GM19043 (cell line): ENCODE data around the gene SPAG5.

Experiments
- ATAC-seq: cut with Tn5 transposase; IDR thresholded peaks from one replicate; pipeline ENCODE4 v1.9.1; 2021; ENCODE audit warnings: low read depth; ENCODE audit not compliant: unreplicated experiment

The SPAG5 gene

GRCh38 chr17:28574526-28574925 is 24.3 kb downstream of the SPAG5 start:
- no peak for ATAC-seq

- ATAC-seq: no peak
Measured at GRCh38 chr17:28573966-28574480, 24.8 kb downstream of the SPAG5 start.

- no peak for ATAC-seq
Measured at GRCh38 chr17:28573521-28573920, 25.3 kb downstream of the SPAG5 start.

- ATAC-seq: no peak
Measured at GRCh38 chr17:28573040-28573380, 25.8 kb downstream of the SPAG5 start.

GRCh38 chr17:28572259-28573039 is 26.4 kb downstream of the SPAG5 start:
- no peak for ATAC-seq

DNA sequence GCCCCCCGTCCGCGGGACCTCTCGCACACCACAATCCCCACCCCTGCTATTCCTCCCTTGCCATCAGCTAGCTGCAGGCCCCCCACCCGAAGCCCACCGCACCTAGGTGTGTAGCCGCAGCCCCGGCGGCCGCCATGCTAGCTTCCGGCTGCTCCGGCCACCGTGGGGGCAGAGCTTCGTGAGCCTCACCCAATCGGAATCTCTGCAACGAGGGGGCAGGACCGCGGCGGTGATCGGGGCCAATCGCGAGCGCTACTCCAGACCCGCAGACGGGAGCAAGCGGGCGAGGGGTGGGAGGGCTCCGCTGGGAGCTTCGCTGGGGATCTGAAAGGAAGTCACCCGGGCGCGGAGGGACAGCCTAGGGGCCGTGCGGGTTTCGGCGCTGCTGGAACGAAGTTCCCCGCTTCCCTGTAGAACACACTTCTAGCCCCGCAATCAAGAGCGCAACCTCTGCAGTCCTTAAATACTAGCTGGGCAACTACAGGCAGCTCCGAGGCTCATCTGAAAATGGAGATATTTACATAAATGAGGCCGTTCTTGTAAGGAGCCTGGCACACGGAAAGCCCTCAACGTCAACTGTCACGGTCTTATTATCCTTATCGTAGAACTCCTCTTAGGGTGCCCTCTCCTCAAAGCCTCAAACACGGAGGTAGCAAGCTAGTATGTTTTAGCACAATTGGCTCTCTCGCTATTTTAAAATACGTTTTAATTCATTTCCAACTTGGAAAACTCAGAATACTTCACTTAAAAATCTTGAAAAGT is 27.3 kb downstream of the SPAG5 start, which contains the start of gene PIGS:
PIGS (minus strand) TSS at position 164 of the 762 bp plus-strand sequence; CDS start at position 136, 28 bp downstream.
- peak; percentile 87 for ATAC-seq

DNA sequence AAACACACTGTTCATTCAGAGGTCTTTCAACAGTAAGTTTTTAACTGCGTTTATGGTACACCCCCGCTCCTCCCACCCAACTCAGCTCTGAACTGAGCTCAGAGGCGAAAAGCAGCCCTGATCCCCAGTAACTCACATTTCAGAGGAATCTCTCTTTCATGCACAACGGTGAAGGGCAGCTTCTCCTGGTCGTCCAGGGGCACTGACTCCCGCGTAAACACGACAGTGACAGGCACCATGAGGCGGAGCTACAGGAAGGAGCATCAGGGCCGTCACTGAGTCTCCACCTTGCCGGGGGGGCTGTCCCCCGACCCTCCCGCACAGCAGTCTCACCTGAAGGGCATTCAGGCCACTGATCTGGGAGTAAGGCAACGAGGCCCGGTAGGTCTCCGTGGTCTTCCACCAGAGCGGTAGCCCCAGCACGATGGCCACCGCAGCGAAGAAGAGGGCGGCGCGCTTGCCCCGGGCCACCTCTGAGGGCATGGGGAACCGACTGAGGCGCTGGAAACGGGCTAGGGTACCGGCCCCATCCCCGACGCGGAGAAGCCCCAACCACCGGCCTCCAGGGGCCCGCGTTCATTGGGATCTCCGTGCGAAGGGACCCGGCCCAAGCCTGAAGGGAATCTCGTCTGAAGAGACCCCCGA is 28.0 kb downstream of the SPAG5 start:
- ATAC-seq: no peak

DNA sequence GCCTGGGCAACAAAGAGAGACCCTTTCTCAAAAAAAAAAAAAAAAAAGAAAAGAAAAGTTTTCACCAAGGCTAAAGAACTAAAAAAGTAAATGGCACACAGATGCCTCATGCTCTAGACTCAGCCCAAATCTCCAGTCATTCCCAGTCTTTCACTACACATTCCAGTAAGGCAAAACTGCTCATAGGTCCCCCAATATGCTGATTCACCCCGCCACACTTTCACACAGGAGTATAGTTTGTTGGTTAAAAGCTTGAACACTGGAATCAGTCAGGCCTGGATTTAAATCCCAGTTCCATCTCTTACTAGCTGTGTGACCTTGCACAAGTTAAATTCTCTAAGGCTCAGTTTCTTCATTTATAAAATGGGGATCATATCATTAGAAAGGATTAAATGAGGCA is 29.4 kb downstream of the SPAG5 start:
- ATAC-seq: no peak

DNA sequence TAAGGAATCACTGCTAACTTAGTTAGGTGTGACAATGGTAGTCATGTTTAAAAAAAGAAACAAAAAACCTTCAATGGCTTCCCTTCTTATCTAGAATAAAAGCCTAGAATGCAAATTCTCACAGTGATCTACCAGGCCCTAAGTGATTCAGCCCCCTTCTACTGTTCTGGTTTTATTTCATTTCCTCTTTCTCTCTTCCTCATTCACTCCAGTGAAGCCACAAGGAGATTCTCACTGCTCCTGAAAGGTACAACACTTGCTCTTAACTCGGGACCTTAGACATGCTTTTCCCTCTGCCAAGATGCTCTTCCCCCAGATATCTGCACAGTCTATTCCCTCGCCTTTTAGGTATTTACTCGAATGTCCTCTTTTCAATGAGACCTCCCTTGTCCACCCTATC is 31.2 kb downstream of the SPAG5 start:
- no peak for ATAC-seq

- ATAC-seq: no peak
Measured at GRCh38 chr17:28563475-28563874, 35.4 kb downstream of the SPAG5 start.

GRCh38 chr17:28555022-28555421 is 43.8 kb downstream of the SPAG5 start:
- no peak for ATAC-seq

DNA sequence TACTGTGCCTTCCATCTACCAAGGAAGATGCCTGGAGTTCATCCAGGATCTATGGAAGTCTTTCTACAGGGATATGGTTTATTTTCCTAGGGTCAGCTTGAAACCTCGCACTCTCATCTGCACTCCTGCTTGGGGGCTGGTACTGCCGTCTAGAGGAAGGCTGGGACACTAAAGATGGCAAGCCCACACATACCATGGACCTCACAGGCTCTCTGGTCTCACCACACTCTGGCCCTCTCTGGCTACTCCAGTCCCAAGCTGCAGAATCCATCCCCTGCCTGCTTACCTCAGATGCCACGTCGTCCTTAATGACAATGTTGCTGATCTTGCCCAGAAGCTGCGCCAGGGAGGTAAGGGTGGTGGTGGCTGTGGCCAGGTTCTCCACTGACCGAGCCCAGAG is 44.3 kb downstream of the SPAG5 start:
- ATAC-seq: no peak

DNA sequence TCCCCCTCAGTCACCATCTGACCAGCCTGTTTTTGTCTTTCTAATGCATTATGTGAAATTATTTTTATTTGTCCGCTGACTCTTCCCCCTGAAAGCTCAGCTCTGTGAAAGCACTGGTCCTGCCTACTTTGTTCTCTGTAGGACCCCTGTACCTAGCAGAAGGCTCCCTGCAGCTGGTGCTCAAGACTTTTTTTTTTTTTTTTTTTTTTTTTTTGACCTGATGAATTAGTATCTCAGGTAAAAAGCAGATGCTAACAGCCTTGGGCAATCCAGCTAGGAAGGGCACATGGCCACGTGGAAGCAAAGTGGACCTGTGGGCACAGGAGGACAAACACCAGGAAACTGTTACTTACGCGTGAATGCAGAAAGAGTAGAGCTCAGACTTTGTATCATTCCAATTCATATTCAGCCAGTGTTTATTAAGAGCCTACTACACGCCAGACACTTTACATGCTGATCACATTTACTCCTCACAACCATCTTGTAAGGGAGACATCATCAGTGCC is 45.8 kb downstream of the SPAG5 start:
- no peak for ATAC-seq

DNA sequence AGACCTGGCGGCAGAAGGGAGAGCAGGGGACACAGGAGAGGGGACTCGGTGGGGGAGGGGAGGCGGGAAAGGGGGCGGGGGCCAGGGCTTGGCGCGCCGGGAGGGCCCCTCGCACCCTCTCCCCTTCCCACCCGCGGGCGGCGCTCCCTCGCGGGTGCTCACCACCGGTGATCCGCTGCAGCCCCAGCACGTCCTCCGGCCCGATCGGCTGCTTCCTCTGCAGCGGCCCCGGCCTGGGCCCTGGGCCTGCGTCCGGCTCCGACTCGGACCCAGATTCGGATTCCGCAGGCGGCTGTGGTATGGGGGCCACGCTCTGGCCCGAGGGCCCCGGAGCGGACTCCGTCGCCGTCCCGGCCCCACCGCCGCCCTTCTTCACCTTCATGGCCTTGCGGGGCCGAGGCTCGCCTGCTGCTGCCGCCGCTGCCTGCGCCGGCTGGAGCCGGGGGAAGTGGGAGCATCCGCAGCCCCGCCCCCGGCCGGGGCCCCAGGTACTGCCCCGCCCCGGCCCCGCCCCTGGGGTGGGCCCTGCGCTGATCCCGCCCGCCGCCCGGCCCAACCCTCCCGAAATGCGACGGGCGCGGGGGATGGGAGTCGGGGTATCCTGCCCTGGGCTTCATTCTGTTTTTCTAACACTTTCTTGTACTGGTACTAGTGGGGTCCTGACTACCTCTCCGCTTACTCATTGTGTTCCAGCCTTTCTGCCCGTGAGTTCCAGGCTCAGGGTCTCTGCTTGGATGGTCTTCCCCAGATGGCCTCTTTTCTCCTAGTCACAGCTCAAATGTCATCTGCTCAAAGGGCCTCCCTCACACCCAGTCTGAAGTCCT is 46.4 kb downstream of the SPAG5 start, which contains the start of gene UNC119:
UNC119 (minus strand) TSS at position 449 of the 824 bp plus-strand sequence; CDS start at position 382, 67 bp downstream.
- peak; percentile 55 for ATAC-seq

DNA sequence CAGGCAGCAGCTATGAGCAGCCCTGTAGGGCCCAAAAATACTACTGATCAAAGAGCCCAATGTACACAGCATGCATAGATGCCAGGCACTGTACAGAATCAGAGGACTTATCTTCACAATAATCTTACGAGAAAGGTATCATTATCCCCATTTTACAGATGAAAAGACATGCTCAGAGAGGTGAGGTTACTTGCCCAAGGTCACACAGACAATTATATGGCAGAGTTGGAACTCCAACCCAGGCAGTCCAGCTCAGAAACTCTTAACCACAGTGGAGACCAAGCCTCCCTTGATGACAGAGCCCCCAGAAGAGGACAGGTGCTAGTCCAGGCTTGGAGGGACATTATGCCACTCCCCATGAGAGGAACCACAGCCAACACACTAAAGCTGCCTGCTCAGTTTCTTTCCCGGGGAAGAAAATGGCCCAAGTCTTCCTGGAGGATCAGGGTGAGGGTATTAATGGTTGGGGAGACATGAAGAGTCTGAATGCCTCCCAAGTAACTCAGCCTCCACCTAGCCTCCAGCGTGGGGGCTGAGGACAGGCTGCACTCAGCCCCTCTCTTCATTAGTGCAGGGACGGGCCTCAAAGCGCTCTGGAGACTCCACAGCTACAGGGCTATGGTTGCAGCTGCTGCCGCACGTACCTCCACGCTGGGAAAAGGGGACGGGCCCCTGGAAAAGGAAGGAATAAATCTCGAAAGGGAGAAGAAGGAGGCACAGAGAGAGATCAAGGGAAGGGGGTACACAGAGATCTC is 47.2 kb downstream of the SPAG5 start:
- no peak for ATAC-seq

- ATAC-seq: no peak
Measured at GRCh38 chr17:28550858-28551257, 48.0 kb downstream of the SPAG5 start.

GRCh38 chr17:28549236-28550132 is 49.3 kb downstream of the SPAG5 start:
- no peak for ATAC-seq

DNA sequence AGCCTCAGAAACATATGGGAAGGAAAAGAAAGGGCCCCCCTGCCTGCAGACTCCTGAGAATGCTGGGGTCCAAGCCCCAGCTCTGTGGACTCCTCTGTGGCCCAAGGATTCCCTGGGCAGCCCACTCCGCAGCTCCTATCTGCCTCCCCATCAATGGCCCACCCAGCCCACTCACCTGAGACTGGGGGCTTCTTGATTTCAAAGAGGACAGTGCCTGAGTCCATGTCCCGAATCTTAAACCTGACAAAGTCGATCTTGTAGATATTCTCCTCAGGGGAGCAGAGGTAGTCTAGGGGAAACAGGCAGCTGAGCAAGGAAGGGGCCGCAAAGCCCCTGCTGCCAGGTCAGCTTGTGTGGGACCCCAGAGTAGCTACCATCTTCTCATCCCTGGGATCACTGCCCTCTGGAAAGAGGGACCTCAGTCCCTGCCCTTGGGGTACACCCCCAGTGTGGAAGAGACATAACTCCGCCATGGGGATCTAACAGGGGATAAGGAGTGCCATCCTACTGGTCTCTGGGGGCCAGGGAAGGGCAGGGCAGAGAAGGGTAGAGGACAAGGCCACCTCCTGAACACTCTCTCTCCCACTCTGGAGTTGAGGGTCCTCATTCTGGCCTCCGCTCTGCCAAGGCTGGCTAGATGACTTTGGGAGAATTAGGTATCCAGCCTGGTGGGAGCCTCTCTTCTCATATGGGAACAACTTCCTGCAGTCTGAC is 50.3 kb downstream of the SPAG5 start:
- ATAC-seq: no peak
